ENCODE results near the gene PTPN21.

DNA sequence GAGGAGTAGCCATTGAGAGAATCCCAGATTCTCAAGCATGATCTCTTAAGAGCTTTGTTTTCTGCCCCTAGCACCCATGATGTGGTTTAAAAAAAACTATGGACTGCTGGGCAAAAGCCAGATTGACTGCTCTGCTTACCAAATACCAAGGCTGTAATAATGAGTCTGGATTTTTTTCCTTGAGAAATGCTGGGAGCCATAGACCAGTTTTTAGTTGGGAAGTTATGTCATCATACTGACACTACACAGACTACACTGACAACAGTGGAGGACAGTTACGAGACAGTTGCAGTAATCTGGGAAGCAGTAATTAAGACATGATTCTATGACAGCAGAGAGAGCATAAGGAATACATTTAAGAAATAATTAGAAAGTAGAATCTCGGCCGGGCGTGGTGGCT is 133.5 kb downstream of the PTPN21 start:
- TF ChIP-seq, protein P1, sequence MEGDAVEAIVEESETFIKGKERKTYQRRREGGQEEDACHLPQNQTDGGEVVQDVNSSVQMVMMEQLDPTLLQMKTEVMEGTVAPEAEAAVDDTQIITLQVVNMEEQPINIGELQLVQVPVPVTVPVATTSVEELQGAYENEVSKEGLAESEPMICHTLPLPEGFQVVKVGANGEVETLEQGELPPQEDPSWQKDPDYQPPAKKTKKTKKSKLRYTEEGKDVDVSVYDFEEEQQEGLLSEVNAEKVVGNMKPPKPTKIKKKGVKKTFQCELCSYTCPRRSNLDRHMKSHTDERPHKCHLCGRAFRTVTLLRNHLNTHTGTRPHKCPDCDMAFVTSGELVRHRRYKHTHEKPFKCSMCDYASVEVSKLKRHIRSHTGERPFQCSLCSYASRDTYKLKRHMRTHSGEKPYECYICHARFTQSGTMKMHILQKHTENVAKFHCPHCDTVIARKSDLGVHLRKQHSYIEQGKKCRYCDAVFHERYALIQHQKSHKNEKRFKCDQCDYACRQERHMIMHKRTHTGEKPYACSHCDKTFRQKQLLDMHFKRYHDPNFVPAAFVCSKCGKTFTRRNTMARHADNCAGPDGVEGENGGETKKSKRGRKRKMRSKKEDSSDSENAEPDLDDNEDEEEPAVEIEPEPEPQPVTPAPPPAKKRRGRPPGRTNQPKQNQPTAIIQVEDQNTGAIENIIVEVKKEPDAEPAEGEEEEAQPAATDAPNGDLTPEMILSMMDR (IDR thresholded peaks at IDR 0.05; ENCODE audit: insufficient read depth, low read depth, low read length), result no peak
- no peak for TF ChIP-seq EZH2 (IDR thresholded peaks at IDR 0.05; ENCODE audit: insufficient read depth, low read length)
